GM12891 (cell line): Measurements from ENCODE around the gene KRT77.

Experiments used
- POLR2A ChIP-seq: IDR thresholded peaks from 2 replicates; pipeline ENCODE4 v1.6.1; 2011; ENCODE audit warnings: low read depth, low read length, control low read depth
- POLR2AphosphoS5 ChIP-seq: IDR thresholded peaks from 2 replicates; pipeline ENCODE4 v1.6.1; 2011; ENCODE audit warnings: low read depth, low read length, control low read depth

GRCh38 chr12:52710730-52711129, 7.4 kb upstream of the KRT77 start:
- no peak for TF ChIP-seq POLR2AphosphoS5
- TF ChIP-seq POLR2A = no peak
